HepG2 (cell line): ENCODE results near the gene GRM7.

Source experiments
- MEIS2 ChIP-seq: sonication (generic); formaldehyde crosslinking; IDR thresholded peaks from 2 replicates; pipeline ENCODE4 v1.9.0; 2021; ENCODE audit warnings: mild to moderate bottlenecking, missing genetic modification reagents
- REST ChIP-seq, 2 experiments: IDR thresholded peaks; 2 replicates each; pipeline ENCODE4 v1.6.1; 2011 to 2012; ENCODE audit warnings: low read length in 2 of 2, borderline replicate concordance in 1 of 2, low read depth in 1 of 2, mild to moderate bottlenecking in 1 of 2, moderate library complexity in 1 of 2
- SIX1 ChIP-seq: sonication (generic); formaldehyde crosslinking; IDR thresholded peaks from 2 replicates; pipeline ENCODE4 v1.4.0; 2020; ENCODE audit warnings: missing genetic modification reagents, borderline replicate concordance
- ZNF124 ChIP-seq: sonication (generic); formaldehyde crosslinking; IDR thresholded peaks from 2 replicates; pipeline ENCODE4 v1.4.0; 2020; ENCODE audit warnings: missing genetic modification reagents
- ZNF496 ChIP-seq: sonication (generic); formaldehyde crosslinking; IDR thresholded peaks from 2 replicates; pipeline ENCODE4 v1.8.1; 2023; ENCODE audit warnings: mild to moderate bottlenecking, moderate library complexity, missing genetic modification reagents; ENCODE audit not compliant: insufficient replicate concordance
- TF ChIP-seq, protein P1 (sequence below): sonication (generic); formaldehyde crosslinking; IDR thresholded peaks from 2 replicates; pipeline ENCODE4 v1.4.0; 2020; ENCODE audit warnings: low read depth, missing genetic modification reagents
- TF ChIP-seq, protein P2 (sequence below): sonication (generic); formaldehyde crosslinking; IDR thresholded peaks from 2 replicates; pipeline ENCODE4 v1.8.1; 2023; ENCODE audit warnings: mild to moderate bottlenecking, missing genetic modification reagents, borderline replicate concordance
- TF ChIP-seq, protein P3 (sequence below): sonication (generic); formaldehyde crosslinking; IDR thresholded peaks from 2 replicates; pipeline ENCODE4 v1.5.0; 2020; ENCODE audit warnings: missing genetic modification reagents
- TF ChIP-seq, protein P4 (sequence below): sonication (generic); formaldehyde crosslinking; IDR thresholded peaks from 2 replicates; pipeline ENCODE4 v1.5.0; 2020; ENCODE audit warnings: mild to moderate bottlenecking, missing genetic modification reagents

DNA sequence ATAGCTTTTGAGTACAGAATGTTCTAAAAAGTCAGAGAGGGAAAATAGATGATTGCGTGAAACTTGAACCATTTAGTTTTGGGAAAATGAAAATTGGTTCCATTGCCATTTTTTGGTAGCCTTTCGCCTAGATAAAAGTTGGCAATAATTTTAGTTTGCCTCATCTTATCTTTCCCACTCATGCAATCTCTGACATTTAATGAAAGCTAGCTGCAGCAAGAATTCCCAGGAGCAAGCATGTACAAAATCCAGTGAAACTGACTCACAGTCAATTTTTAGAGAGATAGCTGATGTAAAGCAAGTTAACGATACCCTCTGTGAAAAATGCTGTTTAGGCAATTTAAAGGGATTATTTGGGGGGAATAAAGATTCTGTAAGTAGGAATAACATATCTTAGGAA, 797.4 kb downstream of the GRM7 start:
- TF ChIP-seq SIX1 (CRISPR knock-in tag) (no peak), MEIS2 (no peak), REST (IDR thresholded peaks at IDR 0.05; ENCODE audit: borderline replicate concordance in 1 of 2, low read depth in 1 of 2, low read length in 2 of 2) (no peak), ZNF496 (no peak), ZNF124 (no peak)
- TF ChIP-seq, protein P1, sequence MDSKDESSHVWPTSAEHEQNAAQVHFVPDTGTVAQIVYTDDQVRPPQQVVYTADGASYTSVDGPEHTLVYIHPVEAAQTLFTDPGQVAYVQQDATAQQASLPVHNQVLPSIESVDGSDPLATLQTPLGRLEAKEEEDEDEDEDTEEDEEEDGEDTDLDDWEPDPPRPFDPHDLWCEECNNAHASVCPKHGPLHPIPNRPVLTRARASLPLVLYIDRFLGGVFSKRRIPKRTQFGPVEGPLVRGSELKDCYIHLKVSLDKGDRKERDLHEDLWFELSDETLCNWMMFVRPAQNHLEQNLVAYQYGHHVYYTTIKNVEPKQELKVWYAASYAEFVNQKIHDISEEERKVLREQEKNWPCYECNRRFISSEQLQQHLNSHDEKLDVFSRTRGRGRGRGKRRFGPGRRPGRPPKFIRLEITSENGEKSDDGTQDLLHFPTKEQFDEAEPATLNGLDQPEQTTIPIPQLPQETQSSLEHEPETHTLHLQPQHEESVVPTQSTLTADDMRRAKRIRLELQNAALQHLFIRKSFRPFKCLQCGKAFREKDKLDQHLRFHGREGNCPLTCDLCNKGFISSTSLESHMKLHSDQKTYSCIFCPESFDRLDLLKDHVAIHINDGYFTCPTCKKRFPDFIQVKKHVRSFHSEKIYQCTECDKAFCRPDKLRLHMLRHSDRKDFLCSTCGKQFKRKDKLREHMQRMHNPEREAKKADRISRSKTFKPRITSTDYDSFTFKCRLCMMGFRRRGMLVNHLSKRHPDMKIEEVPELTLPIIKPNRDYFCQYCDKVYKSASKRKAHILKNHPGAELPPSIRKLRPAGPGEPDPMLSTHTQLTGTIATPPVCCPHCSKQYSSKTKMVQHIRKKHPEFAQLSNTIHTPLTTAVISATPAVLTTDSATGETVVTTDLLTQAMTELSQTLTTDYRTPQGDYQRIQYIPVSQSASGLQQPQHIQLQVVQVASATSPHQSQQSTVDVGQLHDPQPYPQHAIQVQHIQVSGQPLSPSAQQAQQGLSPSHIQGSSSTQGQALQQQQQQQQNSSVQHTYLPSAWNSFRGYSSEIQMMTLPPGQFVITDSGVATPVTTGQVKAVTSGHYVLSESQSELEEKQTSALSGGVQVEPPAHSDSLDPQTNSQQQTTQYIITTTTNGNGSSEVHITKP (CRISPR knock-in tag) = no peak
- TF ChIP-seq, protein P2, sequence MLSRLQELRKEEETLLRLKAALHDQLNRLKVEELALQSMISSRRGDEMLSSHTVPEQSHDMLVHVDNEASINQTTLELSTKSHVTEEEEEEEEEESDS (CRISPR knock-in tag) = no peak
- TF ChIP-seq, protein P3, sequence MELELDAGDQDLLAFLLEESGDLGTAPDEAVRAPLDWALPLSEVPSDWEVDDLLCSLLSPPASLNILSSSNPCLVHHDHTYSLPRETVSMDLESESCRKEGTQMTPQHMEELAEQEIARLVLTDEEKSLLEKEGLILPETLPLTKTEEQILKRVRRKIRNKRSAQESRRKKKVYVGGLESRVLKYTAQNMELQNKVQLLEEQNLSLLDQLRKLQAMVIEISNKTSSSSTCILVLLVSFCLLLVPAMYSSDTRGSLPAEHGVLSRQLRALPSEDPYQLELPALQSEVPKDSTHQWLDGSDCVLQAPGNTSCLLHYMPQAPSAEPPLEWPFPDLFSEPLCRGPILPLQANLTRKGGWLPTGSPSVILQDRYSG = no peak
- TF ChIP-seq, protein P4, sequence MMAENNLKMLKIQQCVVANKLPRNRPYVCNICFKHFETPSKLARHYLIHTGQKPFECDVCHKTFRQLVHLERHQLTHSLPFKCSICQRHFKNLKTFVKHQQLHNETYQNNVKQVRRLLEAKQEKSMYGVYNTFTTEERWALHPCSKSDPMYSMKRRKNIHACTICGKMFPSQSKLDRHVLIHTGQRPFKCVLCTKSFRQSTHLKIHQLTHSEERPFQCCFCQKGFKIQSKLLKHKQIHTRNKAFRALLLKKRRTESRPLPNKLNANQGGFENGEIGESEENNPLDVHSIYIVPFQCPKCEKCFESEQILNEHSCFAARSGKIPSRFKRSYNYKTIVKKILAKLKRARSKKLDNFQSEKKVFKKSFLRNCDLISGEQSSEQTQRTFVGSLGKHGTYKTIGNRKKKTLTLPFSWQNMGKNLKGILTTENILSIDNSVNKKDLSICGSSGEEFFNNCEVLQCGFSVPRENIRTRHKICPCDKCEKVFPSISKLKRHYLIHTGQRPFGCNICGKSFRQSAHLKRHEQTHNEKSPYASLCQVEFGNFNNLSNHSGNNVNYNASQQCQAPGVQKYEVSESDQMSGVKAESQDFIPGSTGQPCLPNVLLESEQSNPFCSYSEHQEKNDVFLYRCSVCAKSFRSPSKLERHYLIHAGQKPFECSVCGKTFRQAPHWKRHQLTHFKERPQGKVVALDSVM = no peak
